Measurements from ENCODE around the gene UBAC2.

Gene UBAC2

GRCh38 chr13:99315186-99315585 is 114.5 kb downstream of the UBAC2 start:
- no peak for DNase-seq

GRCh38 chr13:99316224-99316623 is 115.6 kb downstream of the UBAC2 start:
- peak; percentile 56 for DNase-seq

- DNase-seq: peak; percentile 74
These were observed 116.1 kb downstream of the UBAC2 start for GRCh38 chr13:99316657-99317256.

- no peak for DNase-seq
These were observed 120.2 kb downstream of the UBAC2 start for GRCh38 chr13:99320693-99321481.

- DNase-seq: no peak
These were observed 121.1 kb downstream of the UBAC2 start for GRCh38 chr13:99321709-99322108.

GRCh38 chr13:99322297-99323103 is 121.8 kb downstream of the UBAC2 start:
- no peak for DNase-seq

GRCh38 chr13:99323488-99323887 is 122.8 kb downstream of the UBAC2 start:
- no peak for DNase-seq

GRCh38 chr13:99326012-99326411 is 125.4 kb downstream of the UBAC2 start:
- no peak for DNase-seq

GRCh38 chr13:99327126-99327525 is 126.5 kb downstream of the UBAC2 start:
- no peak for DNase-seq

GRCh38 chr13:99327761-99328160 is 127.1 kb downstream of the UBAC2 start:
- no peak for DNase-seq

GRCh38 chr13:99329477-99329876 is 128.8 kb downstream of the UBAC2 start:
- no peak for DNase-seq

GRCh38 chr13:99330942-99331341 is 130.3 kb downstream of the UBAC2 start:
- no peak for DNase-seq

GRCh38 chr13:99331881-99332293 is 131.2 kb downstream of the UBAC2 start:
- DNase-seq: no peak

GRCh38 chr13:99332456-99332855 is 131.8 kb downstream of the UBAC2 start:
- no peak for DNase-seq

- DNase-seq: no peak
These were observed 133.6 kb downstream of the UBAC2 start for GRCh38 chr13:99334221-99334620.

GRCh38 chr13:99335087-99335486 is 134.4 kb downstream of the UBAC2 start:
- no peak for DNase-seq

GRCh38 chr13:99335603-99336002 is 134.9 kb downstream of the UBAC2 start:
- DNase-seq: no peak

GRCh38 chr13:99339230-99339721 is 138.6 kb downstream of the UBAC2 start:
- DNase-seq: no peak

GRCh38 chr13:99339736-99340397 is 139.2 kb downstream of the UBAC2 start:
- no peak for DNase-seq

GRCh38 chr13:99340638-99341037 is 140.0 kb downstream of the UBAC2 start:
- no peak for DNase-seq

- no peak for DNase-seq
These were observed 141.5 kb downstream of the UBAC2 start for GRCh38 chr13:99341969-99342722.

GRCh38 chr13:99342723-99343315 is 142.2 kb downstream of the UBAC2 start:
- DNase-seq: no peak
